Peyer's patch (tissue), 4 donors: ENCODE measurements around the gene CDRT4. TPM values are rescaled to one million over a fixed set of nuclear protein-coding genes. Genes with fewer than 3 reads are reported as not detected.
A peak's percentile ranks its signal among the peaks of the same experiment; 100 is the strongest.

Source experiments
- DNase-seq, 3 donors: peaks; one replicate each; pipeline ENCODE4 v3.0.0-alpha.2; 2017 to 2019
- H3K27ac ChIP-seq, 4 donors: fragments of 200-600 bp; sonication (generic); one replicate each; pipeline ENCODE4 v1.5.1; 2016 to 2019
- H3K27me3 ChIP-seq, 2 donors: fragments of 200-600 bp; sonication (generic); one replicate each; pipeline ENCODE4 v1.5.1; 2019
- H3K36me3 ChIP-seq, 3 donors: fragments of 200-600 bp; sonication (generic); one replicate each; pipeline ENCODE4 v1.5.1; 2016 to 2019
- H3K4me1 ChIP-seq, 4 donors: fragments of 200-600 bp; sonication (generic); one replicate each; pipeline ENCODE4 v1.5.1; 2016 to 2019
- H3K4me3 ChIP-seq, 4 donors: fragments of 200-600 bp; sonication (generic); 1 replicate in 3 of 4; 2 replicates in 1 of 4; pipeline ENCODE4 v1.5.1; 2016 to 2019; ENCODE audit warnings: mild to moderate bottlenecking in 1 of 4
- H3K9me3 ChIP-seq, 4 donors: fragments of 200-600 bp; sonication (generic); one replicate each; pipeline ENCODE4 v1.5.1; 2016 to 2019; ENCODE audit warnings: mild to moderate bottlenecking in 1 of 4
- POLR2A ChIP-seq, 2 donors: fragments of 450-650 bp; IDR thresholded peaks; one replicate each; pipeline ENCODE4 v1.5.1; 2017; ENCODE audit warnings: antibody characterized with exemption in 2 of 2, mild to moderate bottlenecking in 2 of 2, moderate library complexity in 2 of 2
- total RNA-seq, 4 donors: library from RNA; depleted of rRNA; stranded (reverse); fragments of >200 nt; gene quantifications; one replicate each; pipeline ENCODE4 v1.1.0, GENCODE V29; 2016
- TF ChIP-seq, protein P1 (sequence below), 6 experiments: fragments of 450-650 bp in 4 of 6; fragments of 200-600 bp in 2 of 6; sonication (generic) in 1 of 6; IDR thresholded peaks; one replicate each; pipeline ENCODE4 v1.5.1; 2017 to 2019; ENCODE audit warnings: antibody characterized with exemption in 6 of 6, mild to moderate bottlenecking in 3 of 6, moderate library complexity in 1 of 6

Gene CDRT4
- total RNA-seq, 4 donors from 2014 or later, result 17.9 to 28.5 (median 26.4) TPM; not detected in 1

DNA sequence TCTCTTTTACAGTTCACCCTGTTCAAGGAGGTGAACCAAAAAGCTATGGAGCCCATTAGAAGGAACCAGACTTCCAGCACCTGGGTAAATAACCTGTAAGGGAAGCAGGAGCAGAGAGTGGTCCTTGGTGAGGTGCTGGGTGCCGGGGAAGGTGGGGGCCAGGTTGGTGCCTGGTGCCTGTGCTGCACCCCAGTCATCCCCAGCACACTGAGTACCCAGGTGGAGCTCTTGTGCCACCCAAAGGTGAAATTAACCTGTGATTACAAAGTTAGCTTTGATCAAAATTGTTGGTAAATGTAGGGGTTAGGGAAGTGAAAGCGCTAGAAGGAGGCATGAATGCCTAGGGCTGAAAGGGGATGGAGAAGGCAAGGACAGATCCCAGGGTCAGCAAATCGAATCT lies 58.6 kb downstream of the CDRT4 start:
- no peak for TF ChIP-seq POLR2A (IDR thresholded peaks at IDR 0.05)
- TF ChIP-seq, protein P1, sequence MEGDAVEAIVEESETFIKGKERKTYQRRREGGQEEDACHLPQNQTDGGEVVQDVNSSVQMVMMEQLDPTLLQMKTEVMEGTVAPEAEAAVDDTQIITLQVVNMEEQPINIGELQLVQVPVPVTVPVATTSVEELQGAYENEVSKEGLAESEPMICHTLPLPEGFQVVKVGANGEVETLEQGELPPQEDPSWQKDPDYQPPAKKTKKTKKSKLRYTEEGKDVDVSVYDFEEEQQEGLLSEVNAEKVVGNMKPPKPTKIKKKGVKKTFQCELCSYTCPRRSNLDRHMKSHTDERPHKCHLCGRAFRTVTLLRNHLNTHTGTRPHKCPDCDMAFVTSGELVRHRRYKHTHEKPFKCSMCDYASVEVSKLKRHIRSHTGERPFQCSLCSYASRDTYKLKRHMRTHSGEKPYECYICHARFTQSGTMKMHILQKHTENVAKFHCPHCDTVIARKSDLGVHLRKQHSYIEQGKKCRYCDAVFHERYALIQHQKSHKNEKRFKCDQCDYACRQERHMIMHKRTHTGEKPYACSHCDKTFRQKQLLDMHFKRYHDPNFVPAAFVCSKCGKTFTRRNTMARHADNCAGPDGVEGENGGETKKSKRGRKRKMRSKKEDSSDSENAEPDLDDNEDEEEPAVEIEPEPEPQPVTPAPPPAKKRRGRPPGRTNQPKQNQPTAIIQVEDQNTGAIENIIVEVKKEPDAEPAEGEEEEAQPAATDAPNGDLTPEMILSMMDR (IDR thresholded peaks at IDR 0.05), result peak in 3 of 6 experiments; percentile 49 to 70 (median 55)
- Histone ChIP-seq H3K27ac (peak overlapping the region in 3 of 4 donors; percentile 60 to 77 (median 74)), H3K27me3 (no peaks in the 10 kb centered on the region), H3K4me1 (peaks cover 0 to 13% (median 0%) of the 10 kb centered on the region in 4 donors), H3K4me3 (no peak overlapping the region), H3K9me3 (no peaks in the 10 kb centered on the region), H3K36me3 (no peaks in the 10 kb centered on the region)
- no peak for DNase-seq

DNA sequence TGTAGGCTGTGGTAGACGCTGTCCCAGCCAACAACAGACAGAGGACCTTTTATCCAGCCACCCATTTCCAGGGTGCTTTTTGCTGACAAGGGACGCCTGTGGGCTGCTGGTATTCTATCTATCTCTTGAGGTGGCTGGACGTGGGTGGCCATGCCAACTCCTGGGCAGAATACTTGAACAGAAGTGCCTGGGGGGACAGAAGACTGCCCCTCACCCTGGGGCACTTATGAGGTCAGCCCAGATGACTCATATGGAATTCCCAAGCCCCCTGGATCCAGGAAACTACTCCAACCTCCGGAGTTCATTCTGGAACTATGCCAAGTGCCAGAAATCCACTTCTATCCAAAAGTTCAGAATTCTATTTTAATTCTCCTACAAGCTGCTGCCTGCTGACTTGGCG lies 61.3 kb downstream of the CDRT4 start:
- Histone ChIP-seq H3K36me3 (no peaks in the 10 kb centered on the region), H3K4me1 (peaks cover 0 to 18% (median 0%) of the 10 kb centered on the region in 4 donors), H3K27me3 (no peaks in the 10 kb centered on the region), H3K27ac (peak overlapping the region in 1 of 4 donors; percentile 65), H3K4me3 (no peak overlapping the region), H3K9me3 (no peaks in the 10 kb centered on the region)
- TF ChIP-seq, protein P1 (IDR thresholded peaks at IDR 0.05), result no peak
- TF ChIP-seq POLR2A (IDR thresholded peaks at IDR 0.05), result no peak
- no peak for DNase-seq

DNA sequence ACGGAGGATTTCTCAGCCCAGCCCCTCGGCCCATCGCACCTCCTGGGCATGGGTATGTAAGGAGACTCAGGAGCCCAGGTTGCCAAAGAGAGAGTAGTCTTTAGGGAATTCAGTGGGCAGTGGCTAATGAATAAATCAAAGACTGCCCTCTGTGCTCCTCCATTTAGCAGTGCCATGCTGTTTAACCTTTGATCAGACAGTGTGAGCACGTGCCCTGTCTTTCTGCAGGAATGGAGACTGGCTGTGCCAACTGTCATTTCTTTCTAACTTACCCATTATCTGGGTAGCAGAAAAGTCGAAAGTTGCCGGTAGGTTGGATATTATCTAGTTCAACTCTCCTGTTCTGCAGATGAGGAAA lies 62.4 kb downstream of the CDRT4 start:
- peak overlapping the region in 3 of 4 donors; percentile 17 to 65 (median 64) for H3K27ac ChIP-seq

DNA sequence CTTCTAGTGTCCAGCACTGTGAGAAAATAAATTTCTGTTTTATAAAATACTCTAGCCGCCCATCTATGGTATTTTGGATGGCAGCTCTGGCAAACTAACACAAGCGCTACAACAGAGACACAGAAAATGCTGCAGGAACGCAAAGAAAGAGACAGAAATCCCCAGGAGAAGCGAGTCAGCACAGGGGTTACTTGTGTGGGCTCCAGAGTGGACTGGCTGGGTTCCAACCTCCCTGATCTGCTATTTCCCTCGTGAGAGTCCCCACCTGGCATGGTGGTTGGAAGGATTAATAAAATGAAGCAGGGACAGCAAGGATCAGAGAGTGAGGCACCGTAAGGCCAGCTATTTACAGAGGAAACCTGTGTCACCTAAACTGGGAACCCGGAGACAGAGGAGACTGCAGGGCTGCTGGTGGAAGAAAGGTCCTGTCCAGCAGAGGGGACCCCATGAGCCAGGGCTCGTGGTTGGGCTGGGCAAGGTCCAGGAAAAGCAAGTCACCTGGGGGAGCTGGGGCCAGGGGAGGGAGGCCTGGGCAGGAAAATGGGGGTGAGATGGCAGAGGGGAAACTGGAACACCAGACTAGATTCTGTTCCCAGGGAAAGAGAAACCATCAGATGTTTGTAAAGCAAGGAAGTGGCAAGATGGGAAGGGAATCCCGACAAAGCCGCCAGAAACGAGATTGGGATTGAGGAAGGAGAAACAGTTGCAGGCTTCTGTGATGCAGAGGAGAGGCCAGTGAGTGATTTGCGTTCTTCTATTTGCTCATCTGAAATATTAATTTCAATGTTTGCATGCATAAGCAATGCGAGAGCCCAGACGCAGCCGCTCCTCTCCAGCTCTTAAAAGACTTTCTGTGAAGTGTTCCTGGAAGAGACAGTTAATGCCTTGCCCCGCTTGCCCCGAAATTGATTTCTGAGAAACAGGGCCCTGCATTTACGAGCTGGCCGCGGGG lies 63.0 kb downstream of the CDRT4 start:
- DNase-seq, result no peak
- H3K4me1 ChIP-seq, result peaks cover 0 to 18% (median 0%) of the 10 kb centered on the region in 4 donors
- peak overlapping the region in 3 of 4 donors; percentile 38 to 65 (median 64) for H3K27ac ChIP-seq
- H3K36me3 ChIP-seq, result no peaks in the 10 kb centered on the region
- TF ChIP-seq, protein P1 (IDR thresholded peaks at IDR 0.05), result no peak
- TF ChIP-seq POLR2A (IDR thresholded peaks at IDR 0.05), result no peak
- no peaks in the 10 kb centered on the region for H3K9me3 ChIP-seq
- H3K4me3 ChIP-seq, result no peak overlapping the region
- H3K27me3 ChIP-seq, result no peaks in the 10 kb centered on the region

More for the DNA sequence above, 62.4 kb downstream of the CDRT4 start:
- Histone ChIP-seq H3K36me3 (no peaks in the 10 kb centered on the region), H3K4me1 (peaks cover 0 to 18% (median 0%) of the 10 kb centered on the region in 4 donors), H3K9me3 (no peaks in the 10 kb centered on the region), H3K27me3 (no peaks in the 10 kb centered on the region), H3K4me3 (no peak overlapping the region)
- TF ChIP-seq POLR2A (IDR thresholded peaks at IDR 0.05), result no peak
- TF ChIP-seq, protein P1 (IDR thresholded peaks at IDR 0.05), result peak in 3 of 6 experiments; percentile 13 to 21 (median 13)
- DNase-seq, result peak in 1 of 3 donors; percentile 67

DNA sequence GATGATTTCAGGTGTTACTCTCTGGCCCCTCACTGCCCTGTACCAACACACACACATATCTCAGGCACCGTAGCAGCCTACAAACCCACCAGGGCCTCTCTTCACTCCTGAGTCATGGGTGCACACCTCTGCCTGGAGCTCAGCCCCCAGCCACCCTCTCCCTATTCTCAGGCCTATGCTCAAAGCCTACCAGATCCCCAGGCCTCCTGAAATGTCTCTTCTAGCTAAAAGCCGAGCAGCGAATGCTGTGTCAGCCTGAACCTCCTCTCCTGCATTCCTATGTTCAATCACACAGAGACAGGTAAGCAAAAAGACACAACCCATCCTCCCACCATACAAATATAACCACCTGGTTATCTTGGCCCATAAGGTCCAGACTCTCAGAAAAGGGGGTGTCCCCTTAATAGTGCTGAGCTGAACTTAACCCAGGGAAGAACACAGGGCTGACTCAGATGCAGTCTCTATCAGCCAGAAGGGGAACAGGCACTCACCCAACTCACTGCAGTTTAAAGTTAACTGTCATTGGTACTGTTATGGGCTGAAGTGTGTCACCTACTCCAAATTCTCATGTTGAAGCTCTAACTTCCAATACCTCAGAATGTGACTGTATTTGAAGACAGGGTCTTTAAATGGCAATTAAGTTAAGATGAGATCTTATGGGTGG lies 64.0 kb downstream of the CDRT4 start:
- peaks cover 0 to 22% (median 0%) of the 10 kb centered on the region in 4 donors for H3K4me1 ChIP-seq
- H3K27me3 ChIP-seq, result no peaks in the 10 kb centered on the region
- TF ChIP-seq, protein P1 (IDR thresholded peaks at IDR 0.05), result no peak
- no peak for TF ChIP-seq POLR2A (IDR thresholded peaks at IDR 0.05)
- H3K4me3 ChIP-seq, result no peak overlapping the region
- peak overlapping the region in 2 of 4 donors; percentile 38 to 65 for H3K27ac ChIP-seq
- DNase-seq, result no peak
- H3K9me3 ChIP-seq, result no peaks in the 10 kb centered on the region
- no peaks in the 10 kb centered on the region for H3K36me3 ChIP-seq
